8988T (cell line): ENCODE data around the gene KRT17.

Experiments
- DNase-seq: peaks from one replicate; pipeline ENCODE4 v3.0.0; 2011

Gene KRT17

GRCh38 chr17:41624208-41625101, at the start of gene KRT17:
Gene KRT17 (minus strand): TSS chr17:41624575. CDS start chr17:41624509, 66 bp downstream.
- no peak for DNase-seq

- no peak for DNase-seq
Observed at GRCh38 chr17:41672153-41672552, 47.8 kb upstream of the KRT17 start.

- DNase-seq = no peak
Observed at GRCh38 chr17:41667280-41668041, 43.1 kb upstream of the KRT17 start.

DNA sequence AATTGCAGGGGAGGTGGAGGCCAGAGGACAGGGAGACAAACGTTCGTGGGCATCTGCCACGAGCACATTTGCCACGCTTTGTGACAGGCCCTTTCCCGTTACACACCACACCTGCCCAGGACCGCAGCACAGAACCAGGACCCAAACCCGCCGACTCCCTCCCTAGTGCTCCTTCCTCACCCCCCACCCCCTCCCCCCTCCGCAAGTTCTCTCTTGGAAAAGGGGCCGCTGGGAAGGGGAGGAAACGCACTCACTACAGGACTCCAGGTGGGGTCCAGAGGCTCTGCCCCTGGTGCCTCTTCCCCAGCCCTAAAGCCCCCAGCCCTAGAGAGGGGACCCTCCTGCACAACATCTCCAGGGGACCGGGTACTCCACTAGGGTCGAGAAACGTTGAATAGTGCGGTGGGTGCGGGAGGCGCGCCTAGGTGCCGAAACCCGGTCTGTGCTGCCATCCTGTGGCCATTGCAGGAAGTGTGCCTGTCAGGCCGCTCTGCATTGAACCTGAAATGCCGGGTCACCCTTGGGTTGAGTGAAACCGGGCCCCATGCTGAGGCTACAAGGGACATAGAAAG, 42.4 kb upstream of the KRT17 start:
- DNase-seq = peak; percentile 55

GRCh38 chr17:41666237-41666641, 41.9 kb upstream of the KRT17 start:
- no peak for DNase-seq

DNA sequence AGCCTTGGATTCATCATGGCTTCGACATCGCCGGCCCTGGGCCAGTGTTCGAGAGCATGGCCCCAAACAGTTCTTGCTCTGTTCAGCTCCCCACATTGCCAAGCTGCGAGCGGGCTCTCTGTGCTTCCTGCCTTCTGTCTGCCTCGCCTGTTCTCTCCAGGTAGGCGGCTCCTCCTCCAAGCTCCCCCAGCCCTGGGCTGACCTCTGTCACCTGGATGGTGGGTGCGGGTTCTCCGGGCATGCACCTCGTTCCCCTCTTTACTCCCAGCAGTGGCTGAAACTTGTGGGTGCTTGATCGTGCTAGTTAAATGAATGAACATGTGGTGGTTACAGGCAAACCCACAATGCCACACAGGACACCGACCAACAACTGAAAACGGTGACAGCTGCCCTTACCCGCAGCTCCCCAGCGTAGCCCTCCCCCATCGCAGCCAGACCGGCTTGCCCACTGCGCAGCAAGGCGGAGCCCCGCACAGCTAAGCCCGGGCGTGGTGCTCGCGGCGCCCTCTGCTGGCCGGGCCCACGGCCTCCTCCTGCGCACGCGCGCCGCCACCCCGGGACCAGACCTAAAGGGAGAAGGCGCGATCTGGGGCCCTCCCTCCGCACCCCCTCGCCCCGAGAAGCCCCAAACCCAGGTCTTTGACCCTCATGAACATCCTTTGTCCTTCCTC, 41.3 kb upstream of the KRT17 start:
- peak; percentile 84 for DNase-seq

- DNase-seq = no peak
Observed at GRCh38 chr17:41664587-41665565, 40.5 kb upstream of the KRT17 start.

GRCh38 chr17:41664172-41664457, 39.7 kb upstream of the KRT17 start:
- no peak for DNase-seq

DNA sequence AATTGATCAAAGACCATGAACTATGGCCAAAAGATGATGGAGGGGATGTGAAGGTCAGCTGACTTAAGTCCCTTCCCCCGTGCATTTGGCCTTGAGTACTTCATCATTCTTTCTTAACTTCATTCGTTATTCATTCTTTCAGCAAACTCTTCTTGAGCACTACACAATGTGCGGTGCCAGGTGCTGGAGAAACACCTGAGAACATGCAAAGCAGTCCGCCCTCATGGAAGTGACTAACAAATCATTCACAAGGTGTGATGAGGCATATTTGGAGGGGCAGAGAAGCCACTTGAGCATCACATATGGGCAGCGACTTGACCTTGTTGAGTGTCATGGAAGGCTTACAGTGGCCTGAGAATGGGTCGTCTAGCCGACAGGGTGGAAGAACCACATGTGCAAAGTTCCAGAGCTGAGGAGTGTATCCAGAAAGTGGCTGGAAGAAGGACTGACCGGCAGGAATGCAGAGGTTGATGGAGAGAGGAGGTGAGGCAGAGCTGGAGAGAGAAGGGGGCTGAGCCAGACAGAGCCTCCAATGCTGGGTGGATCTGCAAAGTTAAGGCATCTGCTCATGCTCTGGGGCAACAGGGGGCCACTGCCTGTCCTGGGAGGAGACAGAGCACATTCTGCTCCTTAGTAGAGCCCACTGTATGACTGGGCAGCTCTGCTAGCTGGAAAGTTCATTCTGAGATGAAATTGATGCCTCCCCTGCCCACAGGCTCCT, 39.2 kb upstream of the KRT17 start:
- DNase-seq = no peak

- DNase-seq = no peak
Observed at GRCh38 chr17:41660221-41660711, 35.9 kb upstream of the KRT17 start.

- no peak for DNase-seq
Observed at GRCh38 chr17:41659427-41660212, 35.2 kb upstream of the KRT17 start.

- DNase-seq = no peak
Observed at GRCh38 chr17:41658846-41659245, 34.5 kb upstream of the KRT17 start.

DNA sequence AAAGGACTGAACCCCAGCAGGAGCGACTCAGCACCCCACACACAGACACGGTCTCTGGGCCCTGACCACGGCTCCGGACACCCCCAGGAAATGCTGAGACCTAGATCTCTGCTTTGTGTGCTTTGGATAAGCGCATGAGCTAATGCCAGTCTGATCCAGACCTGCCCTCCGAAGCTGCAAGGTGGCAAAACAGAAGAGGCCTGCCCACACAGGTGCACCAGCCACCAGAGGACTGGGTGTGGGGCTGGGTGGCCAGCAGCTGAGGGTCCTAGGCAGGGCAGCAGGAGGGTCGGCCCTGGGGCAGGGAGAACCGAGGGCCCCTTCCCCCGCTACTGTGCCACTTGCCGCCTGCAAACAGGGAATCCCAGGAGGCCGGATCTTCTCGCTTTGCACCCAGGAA, 33.6 kb upstream of the KRT17 start:
- DNase-seq = no peak

- DNase-seq = no peak
Observed at GRCh38 chr17:41657176-41657754, 32.9 kb upstream of the KRT17 start.

DNA sequence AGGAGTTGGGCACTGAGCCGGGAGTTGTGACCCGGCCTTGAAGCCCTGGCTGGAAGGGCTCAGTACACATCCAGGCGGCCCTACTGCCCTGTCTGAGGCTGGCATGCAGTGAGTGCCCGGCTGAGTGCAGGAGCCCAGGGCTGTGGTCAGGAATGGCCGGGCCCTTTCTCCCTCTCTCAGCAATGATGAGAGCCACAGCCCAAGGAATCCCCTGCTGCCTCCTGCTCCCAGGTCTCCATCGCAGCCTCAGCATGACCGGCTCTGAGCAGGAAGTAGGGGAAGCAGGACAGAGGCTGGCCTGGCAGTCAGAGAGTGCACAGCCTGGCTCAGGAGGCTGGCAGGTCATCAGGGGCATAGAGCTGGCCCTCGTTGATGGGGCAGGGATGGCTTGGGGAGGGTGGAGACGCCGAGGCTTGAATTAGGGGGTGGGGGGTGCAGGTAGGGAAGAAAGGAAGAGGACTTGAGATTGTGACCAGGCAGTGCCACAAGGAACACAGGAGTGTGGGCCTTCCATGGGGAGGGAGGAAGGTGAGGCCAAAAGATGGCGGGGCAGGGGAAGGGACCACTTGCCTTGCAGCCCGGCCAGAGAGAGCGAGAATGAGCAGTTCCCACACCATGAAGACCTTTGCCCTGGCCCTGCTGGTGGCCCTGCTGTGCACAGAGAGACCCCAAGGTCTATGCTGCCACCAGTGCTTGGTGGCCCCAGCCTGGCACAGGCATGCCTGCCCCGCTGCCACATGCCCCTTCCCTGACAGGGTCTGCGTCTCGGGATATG, 32.1 kb upstream of the KRT17 start:
- DNase-seq = no peak

- DNase-seq = no peak
Observed at GRCh38 chr17:41655611-41656111, 31.3 kb upstream of the KRT17 start.

DNA sequence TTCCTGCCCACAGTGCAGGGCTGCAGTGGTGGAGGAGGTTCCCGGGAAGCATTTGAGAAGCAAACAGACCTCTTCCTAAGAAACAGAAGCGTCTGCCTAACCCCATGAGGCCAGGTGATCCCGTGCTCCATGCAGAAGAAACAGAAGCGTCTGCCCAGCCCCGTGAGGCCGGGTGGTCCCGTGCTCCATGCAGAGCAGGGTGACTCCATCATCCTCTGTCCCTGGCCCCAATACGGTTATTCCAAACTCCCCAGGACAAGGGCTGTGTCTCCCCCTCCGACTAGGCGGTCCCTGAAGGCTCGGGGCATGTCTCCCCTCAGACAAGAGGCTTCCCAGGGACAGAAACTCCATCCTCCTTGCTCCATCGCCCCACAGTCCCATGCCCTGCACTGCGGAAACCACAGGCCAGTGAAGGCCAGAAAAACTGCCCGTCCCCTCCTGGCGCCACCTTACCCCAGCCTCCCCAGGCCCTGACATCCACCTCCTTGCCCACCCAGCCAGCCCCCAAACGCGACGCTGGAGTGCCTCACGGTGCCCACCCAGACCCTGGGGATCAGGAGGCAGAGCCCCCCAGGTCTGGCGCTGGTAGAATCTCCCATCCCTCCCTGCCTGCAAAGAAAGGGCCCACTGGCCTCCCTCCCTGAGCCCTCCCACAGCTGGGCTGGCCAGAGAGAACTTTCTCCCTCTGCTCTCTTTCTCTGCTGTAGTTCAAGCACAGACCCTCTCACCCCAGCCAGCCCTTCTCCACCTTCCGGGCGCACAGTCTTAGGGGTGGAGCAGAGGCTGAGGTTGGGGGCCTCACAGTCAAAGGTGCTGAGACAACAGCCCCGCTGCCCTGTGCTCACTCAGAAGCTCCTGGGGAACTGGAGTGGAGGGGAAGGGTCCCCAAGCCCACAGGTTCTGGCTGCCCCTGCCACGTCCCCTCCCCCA, 30.6 kb upstream of the KRT17 start:
- DNase-seq = no peak
